VCaP (cell line): ENCODE data around the gene ITGB8.

Experiments used
- H3K27ac ChIP-seq: fragments of 450-650 bp; 2 replicates; pipeline ENCODE4 v1.5.1; 2017
- TF ChIP-seq, protein P1 (sequence below): fragments of 450-650 bp; conservative IDR thresholded peaks from 2 replicates; pipeline ENCODE4 v1.5.1; 2017; ENCODE audit warnings: mild to moderate bottlenecking, moderate library complexity

The ITGB8 gene

DNA sequence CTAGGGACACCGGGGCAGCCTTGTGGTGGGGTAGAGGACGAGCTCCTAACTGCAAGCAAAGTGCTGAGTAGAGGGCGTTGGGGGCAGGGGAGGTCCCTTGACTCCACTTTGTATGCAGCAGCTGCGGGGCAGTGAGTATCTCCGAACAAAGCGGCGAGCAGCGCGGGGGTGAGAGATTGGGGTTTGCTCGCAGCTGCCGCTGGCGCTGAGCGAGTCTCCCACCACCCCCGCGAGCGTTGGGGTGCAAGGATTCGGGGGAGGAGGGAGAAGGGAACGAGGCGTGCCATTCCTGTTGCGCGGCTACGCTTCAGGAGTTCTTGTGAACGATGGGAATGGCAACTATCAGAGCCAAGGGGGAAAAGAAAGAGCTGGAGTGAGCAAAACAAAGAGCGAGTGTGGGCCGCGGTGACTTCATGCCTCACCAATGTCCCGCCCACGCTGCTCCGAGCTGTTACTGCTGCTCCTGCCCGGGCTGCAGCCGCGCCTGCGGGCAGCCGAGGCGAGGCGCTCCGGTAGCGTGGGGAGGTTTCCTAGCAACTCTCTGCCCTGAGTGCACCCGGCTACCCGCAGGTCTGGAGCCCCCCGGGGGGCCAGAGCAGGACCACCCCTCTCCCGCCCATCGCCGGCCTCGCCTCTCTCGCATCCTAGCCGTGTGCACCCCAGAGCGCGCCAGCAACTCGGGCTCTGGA lies at the start of gene ITGB8:
Gene ITGB8, plus strand, starts transcription at position 662 of the 689 bp plus-strand sequence. CDS start 907 bp downstream, outside the sequence.
- H3K27ac ChIP-seq, result peak within 1 kb of the TSS; percentile 91
- TF ChIP-seq, protein P1, sequence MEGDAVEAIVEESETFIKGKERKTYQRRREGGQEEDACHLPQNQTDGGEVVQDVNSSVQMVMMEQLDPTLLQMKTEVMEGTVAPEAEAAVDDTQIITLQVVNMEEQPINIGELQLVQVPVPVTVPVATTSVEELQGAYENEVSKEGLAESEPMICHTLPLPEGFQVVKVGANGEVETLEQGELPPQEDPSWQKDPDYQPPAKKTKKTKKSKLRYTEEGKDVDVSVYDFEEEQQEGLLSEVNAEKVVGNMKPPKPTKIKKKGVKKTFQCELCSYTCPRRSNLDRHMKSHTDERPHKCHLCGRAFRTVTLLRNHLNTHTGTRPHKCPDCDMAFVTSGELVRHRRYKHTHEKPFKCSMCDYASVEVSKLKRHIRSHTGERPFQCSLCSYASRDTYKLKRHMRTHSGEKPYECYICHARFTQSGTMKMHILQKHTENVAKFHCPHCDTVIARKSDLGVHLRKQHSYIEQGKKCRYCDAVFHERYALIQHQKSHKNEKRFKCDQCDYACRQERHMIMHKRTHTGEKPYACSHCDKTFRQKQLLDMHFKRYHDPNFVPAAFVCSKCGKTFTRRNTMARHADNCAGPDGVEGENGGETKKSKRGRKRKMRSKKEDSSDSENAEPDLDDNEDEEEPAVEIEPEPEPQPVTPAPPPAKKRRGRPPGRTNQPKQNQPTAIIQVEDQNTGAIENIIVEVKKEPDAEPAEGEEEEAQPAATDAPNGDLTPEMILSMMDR, result no peak

DNA sequence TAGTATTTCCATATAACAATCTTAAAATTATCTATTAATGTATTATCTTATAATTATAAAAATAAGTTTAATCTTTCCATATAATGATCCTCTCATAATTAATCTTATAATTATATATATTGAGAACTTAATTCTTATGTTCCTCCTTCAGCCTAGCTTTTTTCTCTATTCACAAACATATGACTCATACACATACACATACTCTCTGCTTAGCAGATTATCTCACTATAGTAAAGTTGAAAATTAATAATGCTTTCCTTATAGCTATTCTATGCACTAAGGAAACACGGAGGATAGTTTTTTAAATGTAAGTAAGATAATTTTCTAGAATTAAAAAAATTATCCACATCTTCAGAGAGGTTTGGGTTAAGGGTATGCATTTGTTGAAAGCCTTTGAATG lies 47.7 kb upstream of the ITGB8 start:
- TF ChIP-seq, protein P1, result no peak
- no peak overlapping the region for H3K27ac ChIP-seq

DNA sequence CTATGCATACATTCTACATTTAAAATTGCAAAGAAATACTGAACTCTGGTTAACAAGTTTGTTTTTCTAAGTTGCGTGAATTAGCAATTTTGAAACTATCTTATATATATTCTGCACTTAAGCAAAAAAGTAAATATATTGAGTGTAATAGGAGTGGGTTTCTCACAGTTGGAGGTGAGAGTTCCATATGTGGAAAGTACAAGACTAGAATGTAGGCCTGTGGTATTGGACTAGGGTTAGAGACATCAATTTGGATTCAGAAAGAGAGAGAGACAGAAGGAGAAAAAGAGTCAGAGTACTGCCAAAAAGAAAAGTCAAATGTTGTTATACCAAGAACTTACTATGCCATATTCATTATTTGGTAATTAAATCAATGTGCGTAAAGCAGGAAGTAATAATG lies 47.3 kb upstream of the ITGB8 start:
- TF ChIP-seq, protein P1, result no peak
- no peak overlapping the region for H3K27ac ChIP-seq

DNA sequence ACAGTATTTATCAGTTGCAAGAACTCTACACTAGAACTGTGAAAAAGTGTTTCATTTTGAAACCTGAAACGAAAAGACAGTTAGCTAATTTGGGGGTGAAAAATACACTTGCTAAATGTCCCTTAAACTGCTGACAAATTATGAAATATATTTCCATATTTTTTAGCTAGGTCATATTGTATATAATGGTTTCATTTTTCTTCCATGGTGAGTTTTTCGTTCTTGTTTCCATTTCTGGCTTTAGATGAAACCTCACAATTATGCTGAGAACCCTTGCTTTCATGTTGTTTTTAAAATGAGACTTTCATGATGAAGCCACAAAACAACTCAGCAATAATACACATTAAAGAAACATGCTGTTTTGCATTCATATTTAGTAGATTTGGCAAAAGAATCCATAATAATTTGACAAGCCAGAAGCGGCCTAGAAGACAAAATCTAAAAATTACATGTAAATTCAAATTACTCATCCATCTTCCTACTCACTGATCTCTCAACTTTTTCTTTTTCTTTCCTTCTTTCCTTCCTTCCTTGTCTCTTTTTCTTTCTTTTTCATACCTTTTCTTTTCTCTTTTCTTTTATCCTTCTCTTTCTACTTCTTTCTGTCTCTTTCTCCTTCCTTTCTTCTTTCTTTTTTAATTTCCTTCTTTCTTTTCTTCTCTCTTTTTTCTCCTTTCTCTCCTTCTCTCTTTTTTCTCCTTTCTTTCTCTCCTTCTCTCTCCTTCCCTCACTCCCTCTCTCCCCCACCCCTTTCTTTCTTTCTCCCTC lies 46.5 kb upstream of the ITGB8 start:
- TF ChIP-seq, protein P1, result no peak
- no peak overlapping the region for H3K27ac ChIP-seq

DNA sequence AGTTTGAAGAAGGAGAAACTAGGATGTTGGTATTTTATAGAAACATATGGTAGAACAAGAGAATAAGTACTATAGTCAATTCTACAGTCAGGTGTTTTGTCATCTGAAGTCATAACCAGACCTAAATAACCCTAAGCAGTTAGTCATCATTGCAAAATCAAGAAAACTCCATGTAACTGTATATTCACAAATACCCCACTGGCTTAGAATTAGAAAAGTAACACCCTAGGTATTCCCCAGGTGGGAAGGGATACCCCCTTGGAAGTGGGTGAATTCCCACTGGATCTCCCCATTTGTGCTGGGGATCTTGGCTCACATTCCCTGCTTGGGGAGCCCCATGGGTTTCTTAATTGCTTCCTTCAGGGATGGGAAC lies 45.9 kb upstream of the ITGB8 start:
- TF ChIP-seq, protein P1, result no peak
- no peak overlapping the region for H3K27ac ChIP-seq

DNA sequence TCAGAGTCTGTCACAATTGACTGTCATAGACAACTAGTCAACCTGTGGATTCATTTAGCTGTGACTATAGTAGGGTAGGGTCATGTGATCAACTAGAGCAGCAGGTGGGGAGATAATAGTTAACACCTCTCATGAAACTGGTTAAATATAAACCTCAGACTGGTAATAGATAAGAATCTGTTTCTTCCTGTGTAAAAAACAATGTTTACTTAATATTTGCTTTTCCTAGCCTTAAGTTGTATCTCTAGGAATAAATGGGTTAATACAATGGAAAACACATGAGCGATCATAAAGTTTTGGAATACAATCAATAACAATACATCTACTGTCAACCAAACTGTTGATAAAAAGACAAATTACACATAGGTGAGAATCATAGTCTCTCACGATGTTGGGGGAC lies 43.4 kb upstream of the ITGB8 start:
- TF ChIP-seq, protein P1, result no peak
- no peak overlapping the region for H3K27ac ChIP-seq

DNA sequence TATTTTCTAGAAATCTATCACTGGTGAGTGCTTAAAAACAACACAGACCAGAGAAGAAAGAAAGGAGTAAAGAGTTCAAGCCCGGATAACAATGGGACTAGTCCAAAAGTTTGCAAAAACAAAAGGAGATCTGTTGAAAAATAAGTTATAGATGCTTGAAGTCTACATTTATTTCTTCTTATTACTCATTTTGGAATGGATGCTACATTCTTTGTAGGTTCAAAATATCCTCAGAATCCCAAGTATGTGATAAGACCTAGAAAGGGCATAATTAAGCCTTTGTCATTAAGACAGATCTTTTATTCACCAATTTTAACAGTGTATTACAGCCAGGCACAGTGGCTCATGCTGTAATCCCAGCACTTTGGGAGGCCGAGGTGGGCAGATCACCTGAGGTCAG lies 42.7 kb upstream of the ITGB8 start:
- TF ChIP-seq, protein P1, result no peak
- no peak overlapping the region for H3K27ac ChIP-seq
